ENCODE measurements around the gene ZNF827.

ZNF827 gene

DNA sequence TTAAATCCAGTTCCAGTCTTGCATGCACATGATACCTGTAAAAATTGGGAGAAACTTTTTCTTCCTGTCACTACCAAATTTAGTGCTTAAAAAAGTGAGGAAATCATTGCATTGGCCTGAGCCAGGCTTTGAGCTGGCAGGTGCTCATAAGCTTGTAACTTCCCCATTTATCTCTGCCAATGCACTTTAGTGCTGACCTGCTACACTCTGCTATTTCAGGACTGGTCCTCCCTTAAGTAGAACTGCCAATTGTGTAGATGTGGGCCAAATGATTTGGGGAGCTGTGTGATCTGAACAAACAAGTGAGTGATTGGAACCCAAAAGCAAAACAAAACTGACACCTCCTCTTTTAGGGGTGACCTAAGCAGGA is 51.8 kb downstream of the ZNF827 start:
- Histone ChIP-seq H3K79me2 (ENCODE audit: insufficient read depth, low read length) (peaks cover 58% of the 10 kb centered on the region; the same call in 1 of the 2 replicates), H3K4me1 (ENCODE audit: insufficient read depth, low read length, poor library complexity, severe bottlenecking) (peaks cover 23% of the 10 kb centered on the region), H2AFZ (ENCODE audit: low read length) (no peak overlapping the region), H3K36me3 (ENCODE audit: insufficient read depth, low read length) (peaks cover 77% of the 10 kb centered on the region), H3K9me3 (ENCODE audit: insufficient read depth, low read depth, low read length) (no peaks in the 10 kb centered on the region), H3K27me3 (ENCODE audit: insufficient read depth, low read length, poor library complexity, severe bottlenecking) (no peaks in the 10 kb centered on the region), H4K20me1 (ENCODE audit: insufficient read depth, low read length, poor library complexity, severe bottlenecking) (no peaks in the 10 kb centered on the region), H3K9me2 (replicated peaks; ENCODE audit: low read depth, low read length) (no peaks in the 10 kb centered on the region), H3K4me2 (ENCODE audit: low read depth, low read length, poor library complexity, severe bottlenecking) (no peak overlapping the region), H3F3A (ENCODE audit: low read depth) (peaks cover 11% of the 10 kb centered on the region), H3K9ac (ENCODE audit: low read depth, low read length, poor library complexity, severe bottlenecking) (no peak overlapping the region), H3K4me3 (ENCODE audit: low read length, poor library complexity, severe bottlenecking) (no peak overlapping the region)
- no peak for TF ChIP-seq EZH2phosphoT487 (IDR thresholded peaks at IDR 0.05; ENCODE audit: borderline replicate concordance)
- TF ChIP-seq, protein P1, sequence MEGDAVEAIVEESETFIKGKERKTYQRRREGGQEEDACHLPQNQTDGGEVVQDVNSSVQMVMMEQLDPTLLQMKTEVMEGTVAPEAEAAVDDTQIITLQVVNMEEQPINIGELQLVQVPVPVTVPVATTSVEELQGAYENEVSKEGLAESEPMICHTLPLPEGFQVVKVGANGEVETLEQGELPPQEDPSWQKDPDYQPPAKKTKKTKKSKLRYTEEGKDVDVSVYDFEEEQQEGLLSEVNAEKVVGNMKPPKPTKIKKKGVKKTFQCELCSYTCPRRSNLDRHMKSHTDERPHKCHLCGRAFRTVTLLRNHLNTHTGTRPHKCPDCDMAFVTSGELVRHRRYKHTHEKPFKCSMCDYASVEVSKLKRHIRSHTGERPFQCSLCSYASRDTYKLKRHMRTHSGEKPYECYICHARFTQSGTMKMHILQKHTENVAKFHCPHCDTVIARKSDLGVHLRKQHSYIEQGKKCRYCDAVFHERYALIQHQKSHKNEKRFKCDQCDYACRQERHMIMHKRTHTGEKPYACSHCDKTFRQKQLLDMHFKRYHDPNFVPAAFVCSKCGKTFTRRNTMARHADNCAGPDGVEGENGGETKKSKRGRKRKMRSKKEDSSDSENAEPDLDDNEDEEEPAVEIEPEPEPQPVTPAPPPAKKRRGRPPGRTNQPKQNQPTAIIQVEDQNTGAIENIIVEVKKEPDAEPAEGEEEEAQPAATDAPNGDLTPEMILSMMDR (conservative IDR thresholded peaks at IDR 0.05; ENCODE audit: low read length) = no peak

DNA sequence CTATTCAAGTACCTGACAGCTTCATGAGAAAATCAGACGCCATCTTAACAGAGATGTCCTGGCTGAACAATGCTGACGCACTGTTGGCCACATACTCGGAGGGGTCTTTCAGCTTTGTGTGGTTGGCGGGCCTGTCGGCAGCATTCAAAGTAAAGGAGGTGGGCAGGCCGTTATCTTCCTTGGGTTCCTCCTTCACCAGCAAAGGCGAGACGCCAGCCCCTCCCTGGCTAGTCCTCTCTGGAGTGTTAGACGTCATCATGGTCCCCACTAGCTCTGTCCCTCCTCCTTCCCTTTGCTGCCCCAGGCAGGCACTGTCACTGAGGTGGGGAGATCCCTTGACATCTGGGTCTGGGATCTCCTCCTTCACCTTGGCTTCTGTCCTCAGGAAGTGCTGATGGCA is 53.0 kb downstream of the ZNF827 start:
- Histone ChIP-seq H3K9me3 (ENCODE audit: insufficient read depth, low read depth, low read length) (no peaks in the 10 kb centered on the region), H2AFZ (ENCODE audit: low read length) (no peak overlapping the region), H3K9ac (ENCODE audit: low read depth, low read length, poor library complexity, severe bottlenecking) (no peak overlapping the region), H3K4me2 (ENCODE audit: low read depth, low read length, poor library complexity, severe bottlenecking) (no peak overlapping the region), H3F3A (ENCODE audit: low read depth) (peaks cover 13% of the 10 kb centered on the region), H3K27me3 (ENCODE audit: insufficient read depth, low read length, poor library complexity, severe bottlenecking) (no peaks in the 10 kb centered on the region), H3K4me3 (ENCODE audit: low read length, poor library complexity, severe bottlenecking) (no peak overlapping the region), H3K4me1 (ENCODE audit: insufficient read depth, low read length, poor library complexity, severe bottlenecking) (peaks cover 35% of the 10 kb centered on the region), H3K36me3 (ENCODE audit: insufficient read depth, low read length) (peaks cover 65% of the 10 kb centered on the region; the same call in 1 of the 2 replicates), H3K79me2 (ENCODE audit: insufficient read depth, low read length) (peaks cover 58% of the 10 kb centered on the region; the same call in 1 of the 2 replicates), H4K20me1 (ENCODE audit: insufficient read depth, low read length, poor library complexity, severe bottlenecking) (no peaks in the 10 kb centered on the region), H3K9me2 (replicated peaks; ENCODE audit: low read depth, low read length) (no peaks in the 10 kb centered on the region)
- TF ChIP-seq, protein P1 (conservative IDR thresholded peaks at IDR 0.05; ENCODE audit: low read length) = no peak
- no peak for TF ChIP-seq EZH2phosphoT487 (IDR thresholded peaks at IDR 0.05; ENCODE audit: borderline replicate concordance)

DNA sequence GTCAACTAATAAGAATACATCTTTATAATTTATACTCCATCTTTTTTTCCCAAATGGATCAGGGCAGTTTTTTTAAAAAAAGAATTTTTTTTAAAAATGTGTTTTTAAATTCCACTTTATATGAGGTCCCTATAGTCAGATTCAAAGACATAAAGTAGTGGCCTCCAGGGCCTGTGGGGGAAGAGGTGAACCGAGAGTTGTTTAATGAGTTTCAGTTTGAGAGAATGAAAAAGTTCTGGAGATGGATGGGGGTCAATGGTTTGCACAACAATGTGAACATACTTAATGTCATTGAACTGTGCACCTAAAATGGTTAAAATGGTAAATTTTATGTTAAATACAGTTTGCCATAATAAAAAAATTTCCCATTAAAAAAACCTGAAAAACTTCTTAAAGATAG is 53.8 kb downstream of the ZNF827 start:
- H3K4me2 ChIP-seq (ENCODE audit: low read depth, low read length, poor library complexity, severe bottlenecking) = no peak overlapping the region
- peaks cover 59% of the 10 kb centered on the region; the same call in 1 of the 2 replicates for H3K36me3 ChIP-seq (ENCODE audit: insufficient read depth, low read length)
- H3K27me3 ChIP-seq (ENCODE audit: insufficient read depth, low read length, poor library complexity, severe bottlenecking) = no peaks in the 10 kb centered on the region
- no peak overlapping the region for H3K4me3 ChIP-seq (ENCODE audit: low read length, poor library complexity, severe bottlenecking)
- H3K9ac ChIP-seq (ENCODE audit: low read depth, low read length, poor library complexity, severe bottlenecking) = no peak overlapping the region
- H3K9me2 ChIP-seq (replicated peaks; ENCODE audit: low read depth, low read length) = no peaks in the 10 kb centered on the region
- H4K20me1 ChIP-seq (ENCODE audit: insufficient read depth, low read length, poor library complexity, severe bottlenecking) = no peaks in the 10 kb centered on the region
- peaks cover 41% of the 10 kb centered on the region for H3K4me1 ChIP-seq (ENCODE audit: insufficient read depth, low read length, poor library complexity, severe bottlenecking)
- H3K79me2 ChIP-seq (ENCODE audit: insufficient read depth, low read length) = peaks cover 61% of the 10 kb centered on the region
- no peak overlapping the region for H2AFZ ChIP-seq (ENCODE audit: low read length)
- no peaks in the 10 kb centered on the region for H3K9me3 ChIP-seq (ENCODE audit: insufficient read depth, low read depth, low read length)
- no peak for TF ChIP-seq EZH2phosphoT487 (IDR thresholded peaks at IDR 0.05; ENCODE audit: borderline replicate concordance)
- TF ChIP-seq, protein P1 (conservative IDR thresholded peaks at IDR 0.05; ENCODE audit: low read length) = no peak
- H3F3A ChIP-seq (ENCODE audit: low read depth) = peaks cover 13% of the 10 kb centered on the region

Data from Loucy (cell line).